Activated CD8-positive, alpha-beta memory T cell treated with anti-CD3 and anti-CD28 coated beads, Interleukin-2, amount 50 U/mL, for 4 hours (primary cell): ENCODE measurements around the gene CCDC137.

ENCODE experiments used
- DNase-seq: peaks from one replicate; pipeline ENCODE4 v3.0.0-alpha.2; 2020

Gene CCDC137

DNA sequence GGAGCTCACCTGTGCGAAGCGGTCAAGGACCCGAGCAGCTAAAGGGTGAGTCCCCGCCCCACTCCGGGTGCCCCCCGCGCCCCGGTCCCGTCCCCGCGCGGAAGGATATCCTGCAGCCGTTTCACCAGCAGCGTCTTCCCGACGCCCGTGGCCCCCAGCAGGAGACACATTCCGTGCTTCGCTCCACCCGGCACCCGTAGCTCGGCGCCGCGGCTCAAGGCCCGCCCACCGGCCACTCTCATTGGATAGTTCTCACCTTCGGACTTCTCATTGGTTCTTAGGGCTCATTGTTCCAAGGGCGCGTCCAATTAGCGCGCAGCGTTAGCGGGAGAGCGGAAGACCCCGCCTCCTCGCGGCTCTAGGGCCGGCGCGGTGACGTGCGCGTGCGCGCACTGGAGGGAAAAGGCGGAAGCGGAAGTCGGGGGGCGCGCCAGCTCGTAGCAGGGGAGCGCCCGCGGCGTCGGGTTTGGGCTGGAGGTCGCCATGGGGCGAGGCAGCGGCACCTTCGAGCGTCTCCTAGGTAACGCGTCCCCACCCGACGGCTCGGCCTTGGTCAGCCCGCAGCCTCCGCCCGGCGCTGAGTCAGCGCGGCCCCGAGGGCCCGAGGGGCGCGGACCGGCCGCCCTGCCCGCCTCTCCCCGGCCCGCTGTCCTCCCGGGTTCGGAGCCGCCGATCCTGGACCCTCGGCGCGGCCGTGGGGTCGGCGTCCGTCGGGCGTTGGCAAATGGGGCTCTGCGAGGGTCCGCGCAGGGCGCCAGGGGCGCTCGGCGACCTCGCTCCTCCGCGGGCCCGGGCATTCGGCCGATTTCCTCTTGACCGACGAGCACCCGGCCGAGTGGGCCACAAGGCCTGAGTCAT, 17.3 kb downstream of the CCDC137 start, which contains the start of the genes ARL16 and HGS:
Gene ARL16, minus strand, starts transcription at position 214 of the 858 bp plus-strand sequence. Its CDS starts 44 bp downstream, at position 170.
Gene HGS, plus strand, starts transcription at position 428 of the 858 bp plus-strand sequence. Its CDS starts 56 bp downstream, at position 484.
- peak; percentile 97 for DNase-seq

DNA sequence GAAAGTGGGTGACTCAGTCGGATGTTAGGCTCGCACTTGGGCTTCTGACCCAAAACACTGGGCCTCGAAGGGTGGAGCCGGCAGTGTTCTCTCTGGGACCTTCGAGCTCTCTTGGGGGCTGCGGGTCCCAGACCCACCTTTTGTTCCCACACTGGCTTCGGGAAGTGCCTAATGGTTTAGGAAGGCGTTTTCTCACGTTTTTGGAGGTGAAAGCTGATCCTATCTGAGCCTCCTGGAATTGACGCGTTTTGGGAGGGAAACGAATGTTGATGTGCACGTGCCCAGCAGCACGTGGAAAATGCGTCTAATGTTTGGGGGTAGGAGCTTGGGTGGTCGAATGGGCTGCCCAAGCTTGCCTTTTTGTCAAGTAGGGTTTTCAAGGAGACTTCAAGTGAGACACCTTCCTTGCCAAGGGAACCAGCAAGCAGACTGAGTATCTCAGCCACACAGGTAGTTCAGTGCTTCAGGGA, 17.9 kb downstream of the CCDC137 start:
- no peak for DNase-seq

DNA sequence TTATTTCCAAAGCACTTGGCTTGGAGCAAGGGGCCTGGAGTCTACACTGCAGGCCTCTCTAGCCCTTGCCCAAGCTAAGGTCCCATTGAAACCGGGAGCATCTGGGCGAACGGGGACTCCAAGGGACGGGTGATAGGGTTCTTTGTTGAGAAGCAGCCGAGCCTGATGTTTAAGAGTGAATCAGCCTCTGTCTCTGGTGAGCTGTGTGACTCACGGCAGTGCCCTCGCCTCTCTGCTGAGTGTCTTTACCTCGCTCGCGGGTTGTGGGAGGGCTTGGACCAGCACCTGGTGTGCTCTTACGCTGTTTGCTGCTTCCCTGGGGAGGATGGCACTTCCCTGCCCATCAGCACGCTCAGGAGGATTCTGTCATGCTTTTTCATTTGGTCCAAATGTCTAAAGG, 18.6 kb downstream of the CCDC137 start:
- peak; percentile 54 for DNase-seq

DNA sequence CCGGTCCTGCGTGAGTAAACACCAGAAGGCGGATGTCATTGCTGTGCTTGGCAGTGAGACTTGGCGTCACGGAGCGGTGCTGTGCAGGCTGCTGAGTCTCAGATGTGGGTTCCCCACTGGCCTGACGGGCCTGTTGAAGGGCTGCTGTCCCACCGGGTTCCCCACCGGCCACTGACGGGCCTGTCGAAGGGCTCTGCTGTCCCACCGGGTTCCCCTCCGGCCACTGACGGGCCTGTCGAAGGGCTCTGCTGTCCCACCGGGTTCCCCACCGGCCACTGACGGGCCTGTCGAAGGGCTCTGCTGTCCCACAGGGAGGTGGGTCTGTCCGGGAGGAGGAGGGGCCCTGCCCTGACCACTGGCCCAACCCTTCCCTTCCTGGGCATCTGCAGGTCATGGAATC, 20.1 kb downstream of the CCDC137 start:
- DNase-seq, result no peak

DNA sequence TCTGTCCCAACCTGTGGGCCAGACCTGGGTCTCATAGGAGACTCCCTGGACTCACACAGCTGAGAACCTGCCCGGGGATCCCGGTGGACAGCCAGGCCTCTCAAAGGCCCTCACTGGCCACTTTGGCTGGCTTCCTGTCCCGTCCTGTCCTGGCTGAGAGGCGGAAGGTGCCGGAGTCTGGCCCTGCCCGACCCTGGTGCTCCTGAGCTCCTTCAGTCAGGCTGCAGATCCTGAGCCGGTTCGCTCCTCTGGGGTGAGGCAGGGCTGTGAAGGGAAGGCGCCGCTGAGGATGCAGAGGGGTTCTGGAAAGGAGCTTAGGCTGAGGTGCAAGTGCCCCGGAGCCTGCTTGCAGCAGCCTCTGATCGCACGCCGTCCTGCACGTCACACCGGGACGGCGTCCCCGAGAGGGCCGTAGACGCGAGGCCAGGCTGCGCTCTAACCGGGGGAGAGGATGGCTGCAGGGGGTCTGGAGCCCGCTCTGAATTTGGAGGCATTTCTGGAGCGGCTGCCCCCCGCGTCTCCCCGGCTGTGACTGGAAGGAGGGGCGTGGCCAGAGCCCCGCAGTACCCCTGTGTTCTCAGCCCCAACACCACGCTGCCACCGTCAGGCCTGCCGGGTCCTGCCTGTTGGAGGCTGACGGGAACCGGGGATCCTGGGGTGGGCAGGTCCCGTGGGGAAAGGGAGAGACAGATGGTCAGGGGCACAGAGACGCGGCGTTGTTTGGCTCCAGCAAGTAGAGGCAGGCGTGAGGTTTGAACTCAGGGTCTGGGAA, 21.4 kb downstream of the CCDC137 start:
- no peak for DNase-seq

DNA sequence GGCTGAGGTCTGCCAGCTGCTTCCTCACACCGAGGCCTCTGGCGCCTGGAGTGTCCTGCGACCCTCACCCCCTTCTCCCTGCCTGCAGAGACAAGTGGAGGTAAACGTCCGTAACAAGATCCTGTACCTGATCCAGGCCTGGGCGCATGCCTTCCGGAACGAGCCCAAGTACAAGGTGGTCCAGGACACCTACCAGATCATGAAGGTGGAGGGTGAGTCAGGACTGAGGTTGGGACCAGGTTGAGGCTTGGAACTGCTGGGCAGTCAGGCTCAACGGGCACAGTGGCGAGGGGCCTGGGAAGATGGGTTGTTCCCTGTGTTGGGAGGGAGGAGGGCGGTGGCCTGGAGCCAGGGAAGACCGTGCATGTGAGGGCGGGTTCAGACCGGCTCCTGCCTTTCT, 22.1 kb downstream of the CCDC137 start:
- no peak for DNase-seq

DNA sequence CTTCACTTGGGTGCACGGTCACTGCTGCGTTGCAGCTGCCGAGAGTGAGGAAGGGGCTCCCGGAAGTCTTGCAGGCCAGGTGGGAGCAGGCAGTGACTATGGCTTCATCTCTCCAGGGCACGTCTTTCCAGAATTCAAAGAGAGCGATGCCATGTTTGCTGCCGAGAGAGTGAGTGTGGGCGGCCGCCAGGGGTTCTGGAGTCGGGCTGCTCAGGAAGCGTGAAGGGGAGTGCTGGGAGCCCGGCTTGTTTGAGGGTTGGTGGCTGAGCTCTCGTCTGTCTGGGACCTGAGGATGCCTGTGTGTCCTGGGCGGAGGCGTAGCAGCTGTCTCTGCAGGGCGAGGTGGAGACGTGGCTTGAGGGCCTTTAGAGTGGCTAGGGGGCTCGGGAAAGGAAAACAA, 23.5 kb downstream of the CCDC137 start:
- DNase-seq, result no peak

DNA sequence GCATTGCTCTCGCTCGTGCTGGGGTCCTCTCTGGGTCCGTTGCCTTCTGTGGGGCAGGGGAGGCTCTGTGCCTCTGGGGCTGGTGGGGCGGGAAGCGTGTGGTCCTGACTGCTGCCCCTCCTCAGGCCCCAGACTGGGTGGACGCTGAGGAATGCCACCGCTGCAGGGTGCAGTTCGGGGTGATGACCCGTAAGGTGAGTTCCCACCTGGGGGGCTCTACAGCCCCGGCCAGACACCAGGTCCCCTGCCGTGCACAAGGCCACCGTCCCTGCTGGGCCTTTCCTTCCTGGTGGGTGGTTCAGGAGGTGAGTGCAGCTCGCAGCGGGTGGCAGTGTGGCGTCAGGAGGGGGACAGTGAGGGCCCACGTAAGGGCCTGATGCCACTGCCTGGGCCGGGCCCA, 24.0 kb downstream of the CCDC137 start:
- DNase-seq, result no peak

DNA sequence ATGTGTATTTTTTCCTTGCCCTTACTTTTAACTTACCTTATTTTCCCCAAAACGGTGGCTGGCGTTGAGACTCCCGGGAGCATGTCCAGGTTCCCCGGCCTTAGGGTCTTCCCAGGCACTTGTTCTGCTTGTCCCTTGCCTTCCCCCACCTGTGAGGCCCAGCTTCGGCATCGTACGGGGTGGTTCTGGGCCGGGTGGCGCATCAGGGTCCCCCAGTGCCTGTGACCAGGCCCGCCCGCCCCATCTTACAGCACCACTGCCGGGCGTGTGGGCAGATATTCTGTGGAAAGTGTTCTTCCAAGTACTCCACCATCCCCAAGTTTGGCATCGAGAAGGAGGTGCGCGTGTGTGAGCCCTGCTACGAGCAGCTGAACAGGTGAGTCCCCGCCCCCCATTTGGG, 24.7 kb downstream of the CCDC137 start:
- DNase-seq, result no peak

DNA sequence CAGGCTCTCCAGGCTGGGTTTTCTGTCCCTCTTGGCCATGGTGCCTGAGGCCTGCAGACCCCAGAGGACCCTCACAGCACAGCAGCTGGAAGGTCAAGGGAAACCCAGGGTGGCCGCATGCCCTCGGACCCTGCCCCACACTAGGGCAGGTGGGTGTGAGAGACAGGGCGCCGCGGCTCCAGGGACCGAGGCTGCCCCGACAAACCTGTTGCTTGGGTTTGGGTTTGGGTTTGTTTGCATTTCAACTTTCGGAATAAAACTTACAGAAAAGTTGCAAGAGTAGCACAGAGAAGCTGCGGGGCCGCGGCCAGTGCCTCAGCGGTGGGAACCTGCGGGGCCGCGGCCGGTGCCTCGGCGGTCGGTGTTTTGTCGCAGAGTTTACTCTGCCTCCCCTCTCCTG, 25.1 kb downstream of the CCDC137 start:
- DNase-seq, result no peak

DNA sequence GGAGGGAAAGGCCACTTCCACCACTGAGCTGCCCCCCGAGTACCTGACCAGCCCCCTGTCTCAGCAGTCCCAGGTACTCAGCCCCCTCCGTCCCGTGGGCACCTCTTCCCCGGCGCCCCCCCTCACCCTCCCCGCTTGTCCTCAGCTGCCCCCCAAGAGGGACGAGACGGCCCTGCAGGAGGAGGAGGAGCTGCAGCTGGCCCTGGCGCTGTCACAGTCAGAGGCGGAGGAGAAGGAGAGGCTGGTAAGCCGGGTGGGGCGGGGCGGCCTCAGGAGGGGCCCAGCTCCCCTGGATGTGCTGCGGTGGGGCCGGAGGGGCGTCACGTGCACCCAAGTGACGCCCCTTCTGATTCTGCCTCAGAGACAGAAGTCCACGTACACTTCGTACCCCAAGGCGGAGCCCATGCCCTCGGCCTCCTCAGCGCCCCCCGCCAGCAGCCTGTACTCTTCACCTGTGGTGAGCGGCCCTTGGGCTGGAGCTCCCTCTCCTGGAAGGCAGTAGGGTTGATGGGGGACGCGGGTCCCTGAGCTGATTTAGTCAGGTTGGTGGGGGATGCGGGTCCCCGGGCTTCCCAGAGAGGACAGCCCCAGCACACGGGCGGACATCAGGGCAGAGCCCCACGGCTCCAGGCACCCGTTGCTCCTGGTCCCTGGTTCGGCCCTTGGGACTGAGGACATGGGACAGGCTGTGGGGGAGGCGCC, 27.1 kb downstream of the CCDC137 start:
- DNase-seq, result no peak

DNA sequence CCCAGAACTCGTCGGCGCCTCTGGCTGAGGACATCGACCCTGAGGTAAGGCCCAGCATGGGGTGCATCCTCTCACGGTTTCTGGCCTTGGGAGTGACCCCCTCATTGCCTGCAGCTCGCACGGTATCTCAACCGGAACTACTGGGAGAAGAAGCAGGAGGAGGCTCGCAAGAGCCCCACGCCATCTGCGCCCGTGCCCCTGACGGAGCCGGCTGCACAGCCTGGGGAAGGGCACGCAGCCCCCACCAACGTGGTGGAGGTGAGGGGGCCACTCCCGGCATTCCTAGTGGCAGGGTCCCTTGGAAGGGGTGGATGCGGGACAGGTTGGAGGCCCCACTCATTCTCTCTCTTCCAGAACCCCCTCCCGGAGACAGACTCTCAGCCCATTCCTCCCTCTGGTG, 28.3 kb downstream of the CCDC137 start:
- no peak for DNase-seq

DNA sequence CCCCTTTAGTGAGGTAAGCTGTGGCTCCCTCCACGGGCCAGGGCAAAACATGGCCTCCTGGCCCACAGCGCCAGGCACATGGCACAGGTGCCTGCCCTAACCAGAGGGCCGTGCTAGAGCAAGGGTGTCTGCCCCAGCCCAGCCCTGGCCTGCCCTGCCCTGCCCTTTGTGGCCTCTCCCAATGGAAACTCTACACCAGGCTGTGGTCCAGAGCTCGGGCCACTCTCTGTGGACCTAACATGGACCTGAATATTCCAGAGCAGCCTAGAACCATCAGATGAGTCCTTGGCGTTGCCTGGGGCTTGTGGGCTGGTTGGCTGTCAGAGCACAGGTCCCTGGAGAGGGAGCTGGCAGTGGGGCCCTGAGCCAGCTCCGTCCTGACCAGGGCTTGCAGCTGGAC, 28.7 kb downstream of the CCDC137 start:
- DNase-seq, result no peak

DNA sequence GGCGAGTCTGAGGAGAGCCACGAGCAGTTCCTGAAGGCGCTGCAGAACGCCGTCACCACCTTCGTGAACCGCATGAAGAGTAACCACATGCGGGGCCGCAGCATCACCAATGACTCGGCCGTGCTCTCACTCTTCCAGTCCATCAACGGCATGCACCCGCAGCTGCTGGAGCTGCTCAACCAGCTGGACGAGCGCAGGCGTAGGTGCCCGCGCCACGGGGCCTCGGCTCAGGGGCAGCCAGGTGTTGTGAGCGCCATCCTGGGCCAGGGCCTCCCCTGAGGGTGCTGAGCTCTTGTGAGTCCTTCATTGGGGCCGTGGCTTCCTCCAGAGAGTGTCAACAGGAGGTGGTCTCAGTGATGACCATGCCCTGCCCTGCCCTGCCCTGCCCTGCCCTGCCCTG, 29.3 kb downstream of the CCDC137 start:
- DNase-seq, result no peak

DNA sequence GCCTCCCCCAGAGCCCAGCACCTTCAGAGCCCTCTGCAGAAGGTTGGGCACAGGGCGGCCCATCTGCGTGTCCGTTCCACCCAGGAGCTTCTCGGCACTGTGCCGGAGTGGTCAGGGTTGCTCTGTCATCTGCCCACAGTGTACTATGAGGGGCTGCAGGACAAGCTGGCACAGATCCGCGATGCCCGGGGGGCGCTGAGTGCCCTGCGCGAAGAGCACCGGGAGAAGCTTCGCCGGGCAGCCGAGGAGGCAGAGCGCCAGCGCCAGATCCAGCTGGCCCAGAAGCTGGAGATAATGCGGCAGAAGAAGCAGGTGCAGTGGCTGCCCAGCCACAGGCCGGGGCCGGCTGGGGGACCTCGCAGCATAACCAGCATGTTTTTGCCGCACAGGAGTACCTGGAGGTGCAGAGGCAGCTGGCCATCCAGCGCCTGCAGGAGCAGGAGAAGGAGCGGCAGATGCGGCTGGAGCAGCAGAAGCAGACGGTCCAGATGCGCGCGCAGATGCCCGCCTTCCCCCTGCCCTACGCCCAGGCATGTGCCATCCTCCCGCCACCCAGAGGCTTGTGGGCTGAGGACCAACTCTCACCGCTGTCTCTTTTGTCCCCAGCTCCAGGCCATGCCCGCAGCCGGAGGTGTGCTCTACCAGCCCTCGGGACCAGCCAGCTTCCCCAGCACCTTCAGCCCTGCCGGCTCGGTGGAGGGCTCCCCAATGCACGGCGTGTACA, 29.8 kb downstream of the CCDC137 start:
- DNase-seq, result no peak

DNA sequence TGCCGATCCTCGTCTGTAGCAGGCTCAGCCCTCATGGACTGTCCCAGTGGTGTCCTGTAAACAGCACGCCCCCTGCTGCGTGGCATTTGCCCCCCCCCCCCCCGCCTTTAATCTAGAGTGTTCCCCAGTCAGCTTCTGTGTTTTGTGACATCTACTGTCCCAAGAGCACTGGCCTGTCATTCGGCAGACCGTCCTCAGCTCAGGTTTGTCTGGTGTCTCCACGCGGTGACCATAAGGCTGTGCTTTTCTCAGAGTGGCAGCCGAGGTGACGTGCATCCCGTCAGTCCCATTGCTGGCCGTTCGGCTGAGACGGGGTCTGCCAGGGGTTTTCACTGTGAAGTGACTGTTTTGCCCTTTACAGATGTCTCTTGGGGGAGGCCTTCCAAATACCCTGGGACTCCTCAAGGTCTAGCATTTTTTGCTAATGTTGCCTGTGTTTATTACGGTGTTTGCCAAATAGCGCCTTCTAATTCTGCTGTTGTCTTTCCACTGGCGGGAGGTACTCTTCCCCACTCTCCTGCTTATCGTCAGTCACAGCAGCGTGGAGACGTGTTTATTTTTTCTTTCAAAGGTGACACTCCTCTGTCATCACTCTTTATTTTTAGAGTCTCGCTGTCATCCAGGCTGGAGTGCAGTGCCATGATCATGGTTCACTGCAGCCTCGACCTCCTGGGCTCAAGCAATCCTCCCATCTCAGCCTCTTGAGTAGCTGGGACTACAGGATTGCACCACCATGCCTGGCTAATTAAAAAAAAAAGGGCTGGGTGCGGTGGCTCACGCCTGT, 30.9 kb downstream of the CCDC137 start:
- no peak for DNase-seq

DNA sequence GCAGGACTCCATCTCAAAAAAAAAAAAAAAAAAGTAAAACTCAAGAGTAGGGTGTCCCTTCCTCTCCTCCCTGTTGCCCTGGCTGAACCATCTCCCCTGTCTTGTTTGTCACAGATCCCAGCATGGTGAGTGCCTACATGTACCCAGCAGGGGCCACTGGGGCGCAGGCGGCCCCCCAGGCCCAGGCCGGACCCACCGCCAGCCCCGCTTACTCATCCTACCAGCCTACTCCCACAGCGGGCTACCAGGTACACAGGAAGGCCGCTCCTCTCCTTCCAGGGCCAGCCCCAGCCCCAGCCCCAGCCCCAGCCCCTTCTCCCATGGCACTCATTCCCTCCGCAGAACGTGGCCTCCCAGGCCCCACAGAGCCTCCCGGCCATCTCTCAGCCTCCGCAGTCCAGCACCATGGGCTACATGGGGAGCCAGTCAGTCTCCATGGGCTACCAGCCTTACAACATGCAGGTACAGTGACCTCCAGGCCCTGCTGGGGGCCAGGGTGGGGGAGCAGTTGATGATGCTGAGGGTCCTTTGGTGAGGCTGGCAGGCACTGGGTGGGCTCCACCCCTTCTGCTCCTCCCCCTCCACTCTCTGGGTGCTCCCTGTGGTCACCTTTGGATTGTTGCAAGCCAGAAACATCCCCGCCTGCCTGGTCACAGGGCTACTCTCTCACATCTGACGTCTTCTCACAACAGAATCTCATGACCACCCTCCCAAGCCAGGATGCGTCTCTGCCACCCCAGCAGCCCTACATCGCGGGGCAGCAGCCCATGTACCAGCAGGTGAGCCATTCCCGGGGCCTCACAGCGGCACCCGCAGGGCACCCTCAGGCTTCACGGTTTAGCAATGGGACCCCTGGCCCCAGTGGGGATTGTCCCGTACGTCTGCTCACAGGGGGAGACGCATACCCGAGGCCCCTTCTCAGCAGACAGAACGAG, 34.1 kb downstream of the CCDC137 start:
- DNase-seq, result no peak

DNA sequence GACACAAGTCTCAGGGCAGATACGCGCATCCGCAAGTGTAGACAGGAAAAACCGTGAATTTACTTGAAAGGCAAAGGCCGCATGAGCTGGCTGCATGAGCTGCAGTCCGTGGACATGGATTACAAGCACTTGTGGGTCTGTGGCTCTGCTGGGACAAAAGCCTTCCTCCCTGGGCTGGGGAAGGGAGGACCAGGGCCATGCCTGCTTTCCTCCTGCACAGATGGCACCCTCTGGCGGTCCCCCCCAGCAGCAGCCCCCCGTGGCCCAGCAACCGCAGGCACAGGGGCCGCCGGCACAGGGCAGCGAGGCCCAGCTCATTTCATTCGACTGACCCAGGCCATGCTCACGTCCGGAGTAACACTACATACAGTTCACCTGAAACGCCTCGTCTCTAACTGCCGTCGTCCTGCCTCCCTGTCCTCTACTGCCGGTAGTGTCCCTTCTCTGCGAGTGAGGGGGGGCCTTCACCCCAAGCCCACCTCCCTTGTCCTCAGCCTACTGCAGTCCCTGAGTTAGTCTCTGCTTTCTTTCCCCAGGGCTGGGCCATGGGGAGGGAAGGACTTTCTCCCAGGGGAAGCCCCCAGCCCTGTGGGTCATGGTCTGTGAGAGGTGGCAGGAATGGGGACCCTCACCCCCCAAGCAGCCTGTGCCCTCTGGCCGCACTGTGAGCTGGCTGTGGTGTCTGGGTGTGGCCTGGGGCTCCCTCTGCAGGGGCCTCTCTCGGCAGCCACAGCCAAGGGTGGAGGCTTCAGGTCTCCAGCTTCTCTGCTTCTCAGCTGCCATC, 34.9 kb downstream of the CCDC137 start:
- no peak for DNase-seq

DNA sequence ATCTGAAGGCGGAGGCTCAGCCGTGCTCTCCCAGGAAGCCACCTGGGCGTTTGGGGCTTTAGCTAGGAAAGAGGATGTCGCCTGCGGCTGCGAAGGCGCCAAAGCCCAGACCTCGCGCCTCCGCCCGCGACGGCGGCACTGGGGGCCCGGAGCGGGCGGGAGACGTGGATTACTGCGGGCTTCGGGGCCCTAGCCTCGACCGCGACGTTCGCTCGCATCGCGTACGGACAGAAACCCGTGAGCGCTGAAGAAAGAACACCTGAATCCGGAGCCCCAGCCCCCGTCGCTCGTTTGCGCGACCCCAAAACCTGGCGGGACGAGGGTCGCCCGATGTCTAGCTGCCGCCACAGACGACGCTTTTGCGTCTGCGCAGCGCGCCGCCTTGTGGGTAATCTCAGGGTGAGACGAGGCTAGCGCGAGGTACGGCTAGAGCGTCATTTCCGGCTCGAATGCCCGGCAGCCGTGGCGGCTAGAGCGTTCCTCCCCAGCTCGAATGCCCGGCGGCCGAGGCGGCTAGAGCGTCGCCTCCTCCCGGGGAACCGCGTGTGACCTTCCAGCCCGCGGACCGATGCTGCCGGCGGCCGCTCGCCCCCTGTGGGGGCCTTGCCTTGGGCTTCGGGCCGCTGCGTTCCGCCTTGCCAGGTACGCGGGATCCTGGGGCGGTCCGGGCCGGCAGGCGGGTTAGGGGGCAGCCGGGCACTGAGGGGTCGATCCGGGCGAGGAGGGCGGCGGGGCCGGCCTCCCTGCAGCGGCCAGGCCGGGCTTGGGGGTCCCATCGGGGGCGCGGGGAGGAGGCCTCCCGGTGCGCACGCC, 36.6 kb downstream of the CCDC137 start, which contains the start of gene MRPL12:
Gene MRPL12, plus strand, starts transcription at position 434 of the 813 bp plus-strand sequence. Its CDS starts 135 bp downstream, at position 569.
- peak; percentile 88 for DNase-seq
